ENCODE data around the gene CLEC4F.
A peak's percentile ranks its signal among the peaks of the same experiment; 100 is the strongest.

The CLEC4F gene

DNA sequence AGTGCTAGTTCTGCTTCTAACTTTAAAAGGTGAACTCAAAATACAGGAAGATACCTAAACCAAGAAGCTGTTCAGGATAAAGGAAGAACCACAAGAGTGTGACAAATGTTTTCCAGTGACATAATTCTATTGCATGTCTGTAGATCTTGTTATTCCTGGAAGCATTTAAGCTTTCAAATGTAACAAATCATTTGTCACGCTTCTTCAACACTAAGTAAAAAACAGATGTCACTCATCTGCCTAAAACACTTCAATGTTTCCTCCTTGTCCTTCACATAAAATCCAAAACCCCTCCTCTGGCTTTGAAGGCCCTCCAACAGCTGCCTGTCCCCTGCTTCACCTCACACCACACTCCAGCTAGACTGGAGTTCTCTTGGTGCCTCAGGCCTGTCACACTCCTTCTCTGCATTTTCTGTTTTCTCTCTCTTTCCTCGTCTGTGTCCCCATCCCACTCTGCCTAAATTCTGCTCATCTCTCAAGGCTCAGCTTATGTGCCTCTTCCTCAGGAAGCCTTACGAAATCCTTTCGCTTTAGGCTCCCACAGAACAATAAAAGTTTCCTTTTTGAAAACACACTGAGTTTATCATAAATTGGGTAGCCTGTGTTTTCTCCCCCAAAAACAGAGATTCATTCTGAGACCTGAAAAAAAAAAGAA is 6.4 kb upstream of the CLEC4F start:
- Histone ChIP-seq H3K4me3 (no peak overlapping the region), H3K27ac (no peak overlapping the region)
- no peak for DNase-seq (ENCODE audit: low spot score)
- no peak for TF ChIP-seq CTCF (IDR thresholded peaks at IDR 0.05)

DNA sequence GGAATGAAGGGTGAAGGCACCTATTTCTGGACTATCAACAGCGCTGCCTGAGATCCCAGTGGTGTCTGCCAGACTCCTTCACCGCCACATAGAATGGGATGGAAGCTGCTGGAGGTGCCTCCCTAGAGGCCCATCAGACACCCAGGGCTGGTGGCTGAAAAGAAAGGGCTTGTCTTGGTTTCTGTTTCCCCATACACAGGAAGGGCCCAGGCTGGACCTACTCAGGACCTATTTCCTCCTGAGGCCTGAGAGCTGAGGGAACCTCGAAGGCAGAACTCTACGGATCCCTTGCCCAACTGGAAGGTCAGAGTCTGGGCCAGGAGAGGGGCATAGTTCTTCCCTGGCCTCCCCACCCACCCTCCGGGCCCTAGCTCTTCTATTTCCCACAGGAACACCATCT is 2.9 kb upstream of the CLEC4F start:
- Histone ChIP-seq H3K4me3 (no peak overlapping the region), H3K27ac (no peak overlapping the region)
- no peak for TF ChIP-seq CTCF (IDR thresholded peaks at IDR 0.05)
- no peak for DNase-seq (ENCODE audit: low spot score)

- no peak for TF ChIP-seq CTCF (IDR thresholded peaks at IDR 0.05)
- H3K27ac ChIP-seq: no peak overlapping the region
- DNase-seq (ENCODE audit: low spot score): peak; percentile 54
- H3K4me3 ChIP-seq: no peak overlapping the region
Measured at GRCh38 chr2:70822843-70823242, 2.4 kb upstream of the CLEC4F start.

DNA sequence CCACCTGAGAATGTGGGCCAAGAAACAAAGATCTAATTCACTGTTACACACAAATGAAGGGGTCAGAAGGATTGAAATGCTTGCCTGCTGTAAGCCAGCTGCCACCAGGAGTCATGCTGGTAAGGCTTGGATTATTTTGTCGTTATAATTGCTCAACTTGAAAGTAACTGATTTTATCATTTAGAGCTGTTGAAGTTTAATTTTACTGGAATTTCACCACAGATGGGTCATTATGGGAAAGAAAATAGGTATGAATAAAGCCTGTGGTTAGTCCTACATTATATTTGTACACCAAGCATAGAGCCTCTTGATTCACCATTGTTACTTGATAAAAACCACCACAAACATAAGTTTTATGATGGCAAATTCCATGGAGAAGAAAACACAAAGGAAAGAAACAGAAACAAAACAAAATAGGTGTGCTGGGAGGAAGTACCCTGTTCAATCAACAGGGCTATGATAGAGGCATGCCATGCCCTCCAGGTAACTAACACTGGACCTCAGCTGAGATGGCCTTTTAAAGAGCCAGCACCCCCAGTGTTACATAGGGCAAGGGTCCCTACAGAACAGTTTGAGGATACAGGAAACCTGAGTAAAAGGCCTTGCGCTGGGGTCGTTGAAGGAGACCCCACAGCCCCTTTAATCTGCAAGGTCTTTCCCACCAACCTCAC is 3.0 kb downstream of the CLEC4F start:
- no peak for DNase-seq (ENCODE audit: low spot score)
- Histone ChIP-seq H3K4me3 (no peak overlapping the region), H3K27ac (no peak overlapping the region)
- no peak for TF ChIP-seq CTCF (IDR thresholded peaks at IDR 0.05)

DNA sequence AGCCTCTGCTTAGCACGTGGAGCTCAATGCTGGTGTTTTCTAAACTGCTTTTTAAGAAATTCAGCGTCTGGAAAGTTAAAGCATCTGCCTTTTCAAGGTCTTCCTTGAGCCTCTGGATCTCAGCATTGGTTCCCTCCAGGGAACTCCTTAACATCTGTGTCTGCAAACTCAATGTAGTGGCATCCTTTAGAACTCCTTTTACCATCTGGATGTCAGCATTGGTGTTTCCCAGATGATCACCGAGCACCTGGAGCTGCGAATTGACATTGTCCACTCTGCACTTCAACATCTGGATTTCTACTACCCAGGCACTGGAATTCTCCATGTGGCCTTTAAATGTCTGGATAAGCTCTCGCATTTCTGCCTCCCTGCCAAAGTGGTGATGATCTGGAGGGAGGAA is 3.7 kb downstream of the CLEC4F start:
- no peak for TF ChIP-seq CTCF (IDR thresholded peaks at IDR 0.05)
- no peak overlapping the region for H3K27ac ChIP-seq
- no peak overlapping the region for H3K4me3 ChIP-seq
- peak; percentile 17 for DNase-seq (ENCODE audit: low spot score)

DNA sequence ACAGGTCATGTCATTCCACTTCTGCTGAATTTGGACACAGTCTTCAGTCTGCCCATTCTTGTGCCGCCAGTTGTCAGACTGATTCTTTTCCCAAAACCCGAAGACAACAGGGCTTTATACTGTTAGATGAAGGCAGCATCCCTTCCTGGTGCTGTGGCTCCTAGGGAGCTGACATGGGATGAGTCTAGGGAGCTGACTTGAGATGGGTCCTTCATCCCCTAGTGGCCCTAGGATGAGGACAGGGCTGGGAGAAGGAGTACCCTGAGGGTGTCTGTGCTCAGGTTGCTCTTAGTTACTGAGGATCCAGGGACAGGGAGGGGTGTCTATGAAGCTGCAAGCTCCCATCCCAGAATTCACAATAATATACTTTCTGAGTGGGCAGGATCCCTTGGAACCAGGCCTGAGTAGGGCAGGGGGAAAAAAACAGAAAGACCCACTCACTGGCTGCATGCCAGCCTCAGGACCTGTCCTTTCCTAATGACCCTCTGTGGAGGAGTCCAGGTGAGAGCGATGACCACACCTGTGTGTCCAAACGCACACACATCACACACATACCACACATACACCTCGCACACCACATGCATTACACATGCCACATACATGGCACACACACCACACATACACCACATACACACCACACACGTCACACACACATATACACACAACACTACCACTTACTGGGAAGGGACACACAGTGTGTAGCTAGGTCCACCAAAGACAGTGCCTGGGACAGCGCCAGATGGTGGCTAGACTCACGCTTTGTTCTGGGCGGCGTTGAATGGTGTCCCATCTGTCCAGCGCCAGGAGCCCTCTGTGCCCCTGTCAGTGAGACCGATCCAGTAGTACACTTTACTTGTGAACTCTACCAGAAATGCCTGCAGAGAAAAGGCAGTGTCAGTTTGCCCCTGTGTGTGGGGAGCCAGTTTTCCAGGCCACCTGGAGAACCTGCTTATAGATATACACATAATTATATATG is 11.1 kb downstream of the CLEC4F start:
- H3K4me3 ChIP-seq: no peak overlapping the region
- TF ChIP-seq CTCF (IDR thresholded peaks at IDR 0.05): no peak
- H3K27ac ChIP-seq: no peak overlapping the region
- peak; percentile 35 for DNase-seq (ENCODE audit: low spot score)

All from coronary artery (tissue), 2 donors.